Measurements from ENCODE around the gene CFAP68.

DNA sequence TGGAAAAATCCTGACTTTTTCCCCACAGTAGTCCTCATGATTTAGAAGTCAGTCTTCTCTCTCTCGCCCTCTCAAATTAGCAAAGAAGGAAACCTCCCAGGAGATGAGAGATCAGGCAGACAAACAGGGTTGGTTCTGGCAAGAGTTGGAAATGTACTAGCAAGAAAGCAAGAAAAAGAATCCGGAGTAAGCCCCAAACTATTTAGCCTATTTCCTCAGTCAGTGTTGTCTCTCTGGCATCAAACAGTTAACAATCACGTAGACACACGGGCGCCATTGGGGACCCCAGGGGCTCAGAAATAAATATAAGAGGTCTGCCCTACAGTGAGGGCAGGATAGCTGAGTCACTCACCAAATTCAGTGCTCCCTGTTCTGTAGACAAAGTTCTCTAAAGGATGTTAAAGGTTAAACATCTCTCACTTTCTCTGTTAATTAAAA, 44.0 kb downstream of the CFAP68 start:
- TF ChIP-seq, protein P1, sequence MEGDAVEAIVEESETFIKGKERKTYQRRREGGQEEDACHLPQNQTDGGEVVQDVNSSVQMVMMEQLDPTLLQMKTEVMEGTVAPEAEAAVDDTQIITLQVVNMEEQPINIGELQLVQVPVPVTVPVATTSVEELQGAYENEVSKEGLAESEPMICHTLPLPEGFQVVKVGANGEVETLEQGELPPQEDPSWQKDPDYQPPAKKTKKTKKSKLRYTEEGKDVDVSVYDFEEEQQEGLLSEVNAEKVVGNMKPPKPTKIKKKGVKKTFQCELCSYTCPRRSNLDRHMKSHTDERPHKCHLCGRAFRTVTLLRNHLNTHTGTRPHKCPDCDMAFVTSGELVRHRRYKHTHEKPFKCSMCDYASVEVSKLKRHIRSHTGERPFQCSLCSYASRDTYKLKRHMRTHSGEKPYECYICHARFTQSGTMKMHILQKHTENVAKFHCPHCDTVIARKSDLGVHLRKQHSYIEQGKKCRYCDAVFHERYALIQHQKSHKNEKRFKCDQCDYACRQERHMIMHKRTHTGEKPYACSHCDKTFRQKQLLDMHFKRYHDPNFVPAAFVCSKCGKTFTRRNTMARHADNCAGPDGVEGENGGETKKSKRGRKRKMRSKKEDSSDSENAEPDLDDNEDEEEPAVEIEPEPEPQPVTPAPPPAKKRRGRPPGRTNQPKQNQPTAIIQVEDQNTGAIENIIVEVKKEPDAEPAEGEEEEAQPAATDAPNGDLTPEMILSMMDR (conservative IDR thresholded peaks at IDR 0.05; ENCODE audit: low read depth, low read length), result no peak
- no peak for TF ChIP-seq EZH2 (IDR thresholded peaks at IDR 0.05; ENCODE audit: low read length, unreplicated experiment)
- TF ChIP-seq EZH2phosphoT487 (IDR thresholded peaks at IDR 0.05; ENCODE audit: borderline replicate concordance, low read length), result no peak

Data from PC-3 (cell line).